ENCODE measurements around the gene TSPEAR. TPM values are rescaled to one million over a fixed set of nuclear protein-coding genes. Genes with fewer than 3 reads are reported as not detected.

Gene TSPEAR
- total RNA-seq, 1 experiment from 2014 or later = not detected

DNA sequence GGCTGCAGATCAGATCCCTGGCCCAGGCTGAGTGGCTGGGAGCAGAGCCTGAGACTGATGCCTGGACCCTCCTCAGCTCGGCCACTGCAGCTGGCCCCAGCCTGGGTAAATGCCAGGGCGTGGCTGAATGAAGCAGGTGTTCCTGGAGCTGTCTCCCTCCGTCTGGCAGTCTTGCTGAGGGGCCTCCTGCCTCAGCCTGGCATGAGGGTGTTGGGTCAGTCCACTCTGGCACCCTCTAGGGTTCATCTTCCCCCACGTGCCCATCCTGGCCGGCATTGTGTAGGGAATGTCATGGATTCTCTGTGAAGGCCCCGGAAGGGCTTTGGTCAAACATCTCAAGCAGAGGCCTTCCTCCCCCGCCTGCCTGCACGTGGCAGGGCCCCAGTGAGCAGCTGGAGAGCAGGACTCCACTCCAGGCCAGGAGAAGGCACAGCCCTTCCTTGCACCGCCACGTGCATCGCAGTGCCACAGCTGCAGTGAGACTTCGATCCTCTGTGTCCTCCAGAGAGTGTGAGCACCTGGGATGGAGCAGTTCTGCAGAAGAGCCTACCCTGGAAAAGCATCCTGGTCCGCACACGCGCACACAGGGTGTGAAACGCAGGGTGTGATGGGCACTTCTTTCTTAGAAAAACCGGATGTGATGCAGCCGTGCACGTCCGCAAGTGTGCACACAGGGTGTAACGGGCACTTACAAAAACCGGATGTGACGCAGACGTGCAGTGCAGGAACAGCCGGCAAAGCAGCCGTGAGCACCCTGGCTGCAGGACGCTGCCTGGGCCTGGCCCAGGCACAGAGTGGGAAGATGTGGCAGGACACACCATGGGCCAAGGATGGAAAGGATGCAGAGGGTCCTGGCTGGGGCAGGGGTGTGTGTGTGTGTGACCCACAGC is 142.5 kb downstream of the TSPEAR start:
- H3K27me3 Mint-ChIP-seq (ENCODE audit: insufficient read depth, unreplicated experiment) = peaks cover 24% of the 10 kb centered on the region
- intact Hi-C loops (cut with micrococcal nuclease) = no loop called here

DNA sequence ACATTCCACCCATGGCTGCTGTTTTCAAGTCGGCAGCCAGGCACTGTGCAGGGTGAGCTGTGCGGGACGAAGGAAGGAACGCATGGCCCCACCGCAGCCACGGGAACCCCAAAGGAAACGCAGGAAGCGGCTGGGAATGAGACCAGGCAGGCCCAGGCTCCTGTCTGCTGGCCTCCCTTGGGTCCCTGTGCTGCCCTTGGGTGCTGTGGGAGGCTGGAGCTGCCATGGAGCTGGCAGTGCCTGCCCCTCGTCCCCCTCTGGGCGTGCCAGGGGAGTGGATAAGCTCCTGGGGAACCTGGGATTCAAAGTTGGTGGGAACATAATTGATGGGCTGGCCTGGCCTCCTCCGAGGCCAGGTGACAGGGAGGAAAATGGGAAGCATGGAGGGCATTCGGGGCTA is 143.1 kb downstream of the TSPEAR start:
- H3K27me3 Mint-ChIP-seq (ENCODE audit: insufficient read depth, unreplicated experiment) = peaks cover 24% of the 10 kb centered on the region
- no TSS peak for BruUV-seq (replicated peaks)
- no peak overlapping the region for H3K27ac Mint-ChIP-seq (ENCODE audit: low read depth, unreplicated experiment)
- POLR2A ChIA-PET = no interaction called here
- CTCF ChIA-PET = interaction anchor here (0.5 kb wide), 1 partner anchor 237 kb away, joined by 3 read pairs; no protein-coding TSS in a partner anchor
- TF ChIP-seq, protein P1, sequence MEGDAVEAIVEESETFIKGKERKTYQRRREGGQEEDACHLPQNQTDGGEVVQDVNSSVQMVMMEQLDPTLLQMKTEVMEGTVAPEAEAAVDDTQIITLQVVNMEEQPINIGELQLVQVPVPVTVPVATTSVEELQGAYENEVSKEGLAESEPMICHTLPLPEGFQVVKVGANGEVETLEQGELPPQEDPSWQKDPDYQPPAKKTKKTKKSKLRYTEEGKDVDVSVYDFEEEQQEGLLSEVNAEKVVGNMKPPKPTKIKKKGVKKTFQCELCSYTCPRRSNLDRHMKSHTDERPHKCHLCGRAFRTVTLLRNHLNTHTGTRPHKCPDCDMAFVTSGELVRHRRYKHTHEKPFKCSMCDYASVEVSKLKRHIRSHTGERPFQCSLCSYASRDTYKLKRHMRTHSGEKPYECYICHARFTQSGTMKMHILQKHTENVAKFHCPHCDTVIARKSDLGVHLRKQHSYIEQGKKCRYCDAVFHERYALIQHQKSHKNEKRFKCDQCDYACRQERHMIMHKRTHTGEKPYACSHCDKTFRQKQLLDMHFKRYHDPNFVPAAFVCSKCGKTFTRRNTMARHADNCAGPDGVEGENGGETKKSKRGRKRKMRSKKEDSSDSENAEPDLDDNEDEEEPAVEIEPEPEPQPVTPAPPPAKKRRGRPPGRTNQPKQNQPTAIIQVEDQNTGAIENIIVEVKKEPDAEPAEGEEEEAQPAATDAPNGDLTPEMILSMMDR (IDR thresholded peaks at IDR 0.05; ENCODE audit: unreplicated experiment) = no peak
- no peak overlapping the region for H3K4me3 Mint-ChIP-seq (ENCODE audit: unreplicated experiment)
- no peak for DNase-seq (ENCODE audit: unreplicated experiment)
- H3K4me1 Mint-ChIP-seq (ENCODE audit: insufficient read depth, unreplicated experiment) = no peaks in the 10 kb centered on the region
- H3K9me3 Mint-ChIP-seq (ENCODE audit: unreplicated experiment) = peaks cover 17% of the 10 kb centered on the region
- H3K36me3 Mint-ChIP-seq (ENCODE audit: insufficient read depth, unreplicated experiment) = no peaks in the 10 kb centered on the region
- intact Hi-C loops (cut with micrococcal nuclease) = no loop called here

More for the DNA sequence above, 142.5 kb downstream of the TSPEAR start:
- Mint-ChIP-seq H3K27ac (ENCODE audit: low read depth, unreplicated experiment) (no peak overlapping the region), H3K4me1 (ENCODE audit: insufficient read depth, unreplicated experiment) (no peaks in the 10 kb centered on the region), H3K9me3 (ENCODE audit: unreplicated experiment) (peaks cover 17% of the 10 kb centered on the region), H3K4me3 (ENCODE audit: unreplicated experiment) (no peak overlapping the region), H3K36me3 (ENCODE audit: insufficient read depth, unreplicated experiment) (no peaks in the 10 kb centered on the region)
- BruUV-seq (replicated peaks) = no TSS peak
- DNase-seq (ENCODE audit: unreplicated experiment) = no peak
- POLR2A ChIA-PET = no interaction called here
- TF ChIP-seq, protein P1 (IDR thresholded peaks at IDR 0.05; ENCODE audit: unreplicated experiment) = no peak
- CTCF ChIA-PET = no interaction called here

DNA sequence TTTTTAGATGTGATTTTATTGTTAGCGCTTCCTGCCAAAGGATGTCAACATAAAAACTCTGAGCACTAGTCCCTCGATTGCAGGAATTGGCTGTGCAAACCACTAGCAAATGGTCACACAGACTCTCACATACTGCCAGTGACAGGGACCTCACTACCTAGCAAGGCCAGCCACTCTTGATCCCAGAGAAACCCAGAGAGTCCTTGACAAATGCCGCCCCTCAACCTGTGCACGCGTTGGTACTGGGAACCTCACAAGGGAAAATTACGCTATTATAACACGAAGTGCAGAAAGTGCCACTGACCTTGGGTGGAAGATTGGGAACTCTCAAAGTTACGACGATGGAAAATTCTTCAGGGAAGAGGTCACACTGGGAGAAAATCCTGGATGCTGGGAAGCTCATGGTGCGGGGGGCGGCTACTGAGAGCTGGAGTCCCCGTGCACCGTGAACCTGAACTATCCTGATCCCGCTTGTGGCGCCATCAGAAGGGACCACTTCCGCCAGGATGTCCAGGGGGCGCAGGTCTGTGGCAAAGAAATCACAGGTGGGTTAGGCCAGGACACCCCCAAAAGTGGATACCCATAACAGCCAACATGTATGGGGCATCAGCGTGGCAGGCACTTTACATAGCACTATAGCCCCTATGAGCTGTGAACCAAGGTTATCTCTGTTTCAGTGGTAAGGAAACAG is 143.7 kb downstream of the TSPEAR start:
- no peak overlapping the region for H3K4me3 Mint-ChIP-seq (ENCODE audit: unreplicated experiment)
- peaks cover 24% of the 10 kb centered on the region for H3K27me3 Mint-ChIP-seq (ENCODE audit: insufficient read depth, unreplicated experiment)
- peaks cover 17% of the 10 kb centered on the region for H3K9me3 Mint-ChIP-seq (ENCODE audit: unreplicated experiment)
- ChIA-PET POLR2A (no interaction called here), CTCF (interaction anchor here (0.5 kb wide), 1 partner anchor 237 kb away, joined by 3 read pairs; no protein-coding TSS in a partner anchor)
- no TSS peak for BruUV-seq (replicated peaks)
- DNase-seq (ENCODE audit: unreplicated experiment) = no peak
- intact Hi-C loops (cut with micrococcal nuclease) = no loop called here
- no peaks in the 10 kb centered on the region for H3K4me1 Mint-ChIP-seq (ENCODE audit: insufficient read depth, unreplicated experiment)
- no peak overlapping the region for H3K27ac Mint-ChIP-seq (ENCODE audit: low read depth, unreplicated experiment)
- no peaks in the 10 kb centered on the region for H3K36me3 Mint-ChIP-seq (ENCODE audit: insufficient read depth, unreplicated experiment)
- TF ChIP-seq, protein P1 (IDR thresholded peaks at IDR 0.05; ENCODE audit: unreplicated experiment) = no peak

DNA sequence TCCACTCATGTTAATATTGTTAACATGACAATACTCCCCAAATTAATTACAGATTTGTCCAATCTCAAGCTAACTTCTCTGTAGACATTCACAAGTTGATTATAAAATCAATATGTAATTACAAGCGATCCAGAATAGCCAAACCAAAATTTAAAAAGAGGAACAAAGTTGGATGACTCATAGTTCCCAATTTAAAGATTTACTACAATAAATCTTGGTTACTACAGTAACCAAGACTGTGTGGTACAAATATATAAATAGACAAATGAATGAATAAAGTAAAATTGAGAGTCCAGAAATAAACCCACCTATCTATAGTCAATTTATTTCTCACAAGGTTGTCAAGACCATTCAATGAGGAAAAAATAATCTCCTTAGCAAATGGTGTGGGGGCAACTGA is 145.0 kb downstream of the TSPEAR start:
- H3K4me1 Mint-ChIP-seq (ENCODE audit: insufficient read depth, unreplicated experiment) = no peaks in the 10 kb centered on the region
- H3K4me3 Mint-ChIP-seq (ENCODE audit: unreplicated experiment) = no peak overlapping the region
- H3K27ac Mint-ChIP-seq (ENCODE audit: low read depth, unreplicated experiment) = no peak overlapping the region
- no TSS peak for BruUV-seq (replicated peaks)
- peaks cover 12% of the 10 kb centered on the region for H3K9me3 Mint-ChIP-seq (ENCODE audit: unreplicated experiment)
- POLR2A ChIA-PET = no interaction called here
- no peaks in the 10 kb centered on the region for H3K36me3 Mint-ChIP-seq (ENCODE audit: insufficient read depth, unreplicated experiment)
- TF ChIP-seq, protein P1 (IDR thresholded peaks at IDR 0.05; ENCODE audit: unreplicated experiment) = no peak
- peaks cover 15% of the 10 kb centered on the region for H3K27me3 Mint-ChIP-seq (ENCODE audit: insufficient read depth, unreplicated experiment)
- intact Hi-C loops (cut with micrococcal nuclease) = no loop called here
- DNase-seq (ENCODE audit: unreplicated experiment) = no peak
- CTCF ChIA-PET = no interaction called here
